GM23248 (cell line): Measurements from ENCODE around the gene TPCN2.

Source experiments
- EZH2 ChIP-seq: fragments of 200-600 bp; sonication (generic); IDR thresholded peaks from 2 replicates; pipeline ENCODE4 v1.6.1; 2018; ENCODE audit warnings: antibody characterized with exemption, mild to moderate bottlenecking; ENCODE audit not compliant: insufficient read depth, poor library complexity, severe bottlenecking
- EZH2phosphoT487 ChIP-seq: fragments of 200-600 bp; sonication (generic); IDR thresholded peaks from 2 replicates; pipeline ENCODE4 v1.6.1; 2018; ENCODE audit warnings: antibody characterized with exemption, moderate library complexity, mild to moderate bottlenecking, low read depth; ENCODE audit not compliant: insufficient read depth

DNA sequence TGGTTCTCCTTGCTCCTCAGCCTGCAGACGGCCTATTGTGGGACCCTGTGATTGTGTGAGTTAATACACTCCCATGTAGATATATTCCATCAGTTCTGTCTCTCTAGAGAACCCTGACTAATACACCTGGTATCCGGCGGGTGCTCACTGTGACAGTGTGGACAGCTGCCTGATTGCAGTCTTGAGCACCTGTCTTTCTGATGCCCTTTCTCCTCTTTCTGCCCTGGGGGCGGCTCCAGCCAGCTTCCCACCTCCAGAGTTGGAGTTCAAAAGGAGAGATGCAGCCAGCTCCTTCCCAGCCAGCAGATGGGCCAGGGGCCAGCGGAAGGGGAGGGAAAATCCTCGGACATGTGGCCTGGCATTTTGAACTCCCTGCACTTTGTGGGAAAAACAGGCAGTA is 122.0 kb downstream of the TPCN2 start:
- TF ChIP-seq EZH2phosphoT487 (no peak), EZH2 (no peak)
